AG04450 (cell line): ENCODE measurements around the gene GJA1. TPM values are rescaled to one million over a fixed set of nuclear protein-coding genes. Genes with fewer than 3 reads are reported as not detected.
"Not testable (repeated sequence)": the region's sequence is repeated elsewhere in the genome, so short reads cannot be mapped to it uniquely, and the experiment has no call there.

Experiments used
- CTCF ChIA-PET: fragments of 300-600, 350-600 bp; formaldehyde crosslinking; extraction: SDS; loops from one replicate; lab custom pipeline; 2022; ENCODE audit warnings: antibody characterized with exemption, inconsistent platforms; lab: Charles Lee
- POLR2A ChIA-PET: fragments of 350-600 bp; formaldehyde crosslinking; extraction: SDS; loops from one replicate; lab custom pipeline; 2021; ENCODE audit warnings: antibody characterized with exemption, inconsistent platforms; lab: Yijun Ruan, JAX
- DNase-seq: peaks from one replicate; pipeline ENCODE4 v3.0.0-alpha.2; 2011; ENCODE audit warnings: low read depth, low spot score
- H3K27ac ChIP-seq: one replicate; pipeline ENCODE4 v1.5.1; 2012; ENCODE audit warnings: low read depth, low read length, control low read depth
- H3K27me3 ChIP-seq: one replicate; pipeline ENCODE4 v1.6.0; 2012; ENCODE audit warnings: low read length; ENCODE audit not compliant: control insufficient read depth, insufficient read depth
- H3K4me3 ChIP-seq: 2 replicates; pipeline ENCODE4 v1.5.1; 2011; ENCODE audit warnings: mild to moderate bottlenecking, low read depth, low read length, control low read depth
- H3K9me3 ChIP-seq: 2 replicates; pipeline ENCODE4 v1.5.1; 2012; ENCODE audit warnings: low read length; ENCODE audit not compliant: control insufficient read depth, insufficient read depth
- polyA plus RNA-seq: library from polyadenylated mRNA; depleted of rRNA; stranded (reverse); fragments of >200 nt; gene quantifications from 2 replicates; pipeline ENCODE4 v1.2.3, GENCODE V29; 2011
- TF ChIP-seq, protein P1 (sequence below): IDR thresholded peaks from 2 replicates; pipeline ENCODE4 v1.5.1; 2011; ENCODE audit warnings: low read depth, low read length, control low read depth, inconsistent platforms

Gene GJA1
- polyA plus RNA-seq, 1 experiment: 323 TPM

DNA sequence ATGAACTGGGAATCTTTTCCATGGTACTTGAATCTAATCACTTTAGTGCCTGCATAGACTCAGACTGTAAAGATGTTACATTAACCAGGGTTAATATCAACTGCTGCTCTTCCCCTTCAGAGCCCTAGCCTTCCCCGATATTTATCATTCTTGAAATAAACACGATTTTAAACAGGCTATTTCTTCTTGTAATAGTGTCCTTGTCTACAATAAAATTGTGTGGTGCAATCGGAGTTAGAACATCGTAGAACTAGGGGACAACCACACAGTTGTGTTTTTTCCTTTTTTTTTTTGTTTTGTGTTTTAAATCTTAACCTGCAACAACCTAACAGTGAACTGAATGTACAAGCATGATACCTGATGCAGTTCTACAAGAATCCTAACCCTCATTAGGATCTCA lies 4.5 kb downstream of the GJA1 start:
- CTCF ChIA-PET: interaction anchor here (0.7 to 10.1 kb wide), 5 partner anchors 15 to 460 kb away, joined by 3 to 83 read pairs (median 4); no protein-coding TSS in a partner anchor
- DNase-seq: no peak

GRCh38 chr6:121441477-121441876 lies 6.0 kb downstream of the GJA1 start:
- no peak overlapping the region for H3K4me3 ChIP-seq
- no peaks in the 10 kb centered on the region; the same call in 1 of the 2 replicates for H3K9me3 ChIP-seq
- no peak overlapping the region for H3K27ac ChIP-seq
- no peak for DNase-seq
- POLR2A ChIA-PET: no interaction called here
- CTCF ChIA-PET: interaction anchor here (10.1 kb wide), 1 partner anchor 408 kb away, joined by 83 read pairs; no protein-coding TSS in a partner anchor
- TF ChIP-seq, protein P1, sequence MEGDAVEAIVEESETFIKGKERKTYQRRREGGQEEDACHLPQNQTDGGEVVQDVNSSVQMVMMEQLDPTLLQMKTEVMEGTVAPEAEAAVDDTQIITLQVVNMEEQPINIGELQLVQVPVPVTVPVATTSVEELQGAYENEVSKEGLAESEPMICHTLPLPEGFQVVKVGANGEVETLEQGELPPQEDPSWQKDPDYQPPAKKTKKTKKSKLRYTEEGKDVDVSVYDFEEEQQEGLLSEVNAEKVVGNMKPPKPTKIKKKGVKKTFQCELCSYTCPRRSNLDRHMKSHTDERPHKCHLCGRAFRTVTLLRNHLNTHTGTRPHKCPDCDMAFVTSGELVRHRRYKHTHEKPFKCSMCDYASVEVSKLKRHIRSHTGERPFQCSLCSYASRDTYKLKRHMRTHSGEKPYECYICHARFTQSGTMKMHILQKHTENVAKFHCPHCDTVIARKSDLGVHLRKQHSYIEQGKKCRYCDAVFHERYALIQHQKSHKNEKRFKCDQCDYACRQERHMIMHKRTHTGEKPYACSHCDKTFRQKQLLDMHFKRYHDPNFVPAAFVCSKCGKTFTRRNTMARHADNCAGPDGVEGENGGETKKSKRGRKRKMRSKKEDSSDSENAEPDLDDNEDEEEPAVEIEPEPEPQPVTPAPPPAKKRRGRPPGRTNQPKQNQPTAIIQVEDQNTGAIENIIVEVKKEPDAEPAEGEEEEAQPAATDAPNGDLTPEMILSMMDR: no peak
- H3K27me3 ChIP-seq: no peaks in the 10 kb centered on the region

More for the DNA sequence above, 4.5 kb downstream of the GJA1 start:
- Histone ChIP-seq H3K4me3 (peak overlapping the region; percentile 87), H3K27me3 (no peaks in the 10 kb centered on the region), H3K27ac (no peak overlapping the region), H3K9me3 (no peaks in the 10 kb centered on the region; the same call in 1 of the 2 replicates)
- TF ChIP-seq, protein P1: no peak
- POLR2A ChIA-PET: interaction anchor here (0.7 kb wide), 1 partner anchor 171 kb away, joined by 4 read pairs; no protein-coding TSS in a partner anchor

- no peak overlapping the region for H3K27ac ChIP-seq
- CTCF ChIA-PET: interaction anchor here (10.1 kb wide), 1 partner anchor 407 kb away, joined by 83 read pairs; no protein-coding TSS in a partner anchor
- H3K4me3 ChIP-seq: peak overlapping the region; percentile 23; the same call in 1 of the 2 replicates
- no peaks in the 10 kb centered on the region for H3K27me3 ChIP-seq
- H3K9me3 ChIP-seq: no peaks in the 10 kb centered on the region; the same call in 1 of the 2 replicates
- DNase-seq: no peak
- POLR2A ChIA-PET: no interaction called here
- TF ChIP-seq, protein P1: no peak
Measured at GRCh38 chr6:121442576-121442975, 7.1 kb downstream of the GJA1 start.

DNA sequence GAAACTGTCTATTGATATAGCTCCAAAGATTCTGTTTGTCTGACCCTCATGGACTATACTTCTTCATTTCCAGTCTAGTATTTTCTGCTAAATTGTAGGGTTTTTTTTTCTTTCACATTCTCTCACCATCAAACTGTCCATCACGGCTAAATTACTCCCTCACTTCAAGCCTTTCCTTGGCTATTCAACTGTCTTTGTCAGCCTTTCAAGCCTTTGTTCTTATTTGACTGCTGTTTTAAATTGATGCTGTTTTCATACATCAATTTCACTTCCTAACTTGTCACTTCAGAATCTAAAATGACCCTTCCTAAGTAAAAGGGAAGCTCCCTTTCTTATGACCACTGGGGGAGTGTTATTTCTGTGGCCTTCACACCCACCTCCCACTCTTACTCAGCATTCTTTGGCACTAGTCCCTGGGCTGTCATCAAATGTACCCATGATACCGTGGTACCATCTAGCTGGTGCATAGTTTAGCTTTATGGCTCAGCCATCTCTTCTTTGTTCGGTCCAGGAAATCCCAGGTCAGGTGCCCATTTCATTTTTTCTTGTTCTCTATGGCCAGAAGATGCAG lies 8.6 kb downstream of the GJA1 start:
- CTCF ChIA-PET: interaction anchor here (1.0 to 10.1 kb wide), 4 partner anchors 14 to 740 kb away, joined by 3 to 83 read pairs (median 6); no protein-coding TSS in a partner anchor
- TF ChIP-seq, protein P1: no peak
- Histone ChIP-seq H3K9me3 (no peaks in the 10 kb centered on the region; the same call in 1 of the 2 replicates), H3K4me3 (no peak overlapping the region), H3K27ac (no peak overlapping the region), H3K27me3 (no peaks in the 10 kb centered on the region)
- no peak for DNase-seq
- POLR2A ChIA-PET: no interaction called here

DNA sequence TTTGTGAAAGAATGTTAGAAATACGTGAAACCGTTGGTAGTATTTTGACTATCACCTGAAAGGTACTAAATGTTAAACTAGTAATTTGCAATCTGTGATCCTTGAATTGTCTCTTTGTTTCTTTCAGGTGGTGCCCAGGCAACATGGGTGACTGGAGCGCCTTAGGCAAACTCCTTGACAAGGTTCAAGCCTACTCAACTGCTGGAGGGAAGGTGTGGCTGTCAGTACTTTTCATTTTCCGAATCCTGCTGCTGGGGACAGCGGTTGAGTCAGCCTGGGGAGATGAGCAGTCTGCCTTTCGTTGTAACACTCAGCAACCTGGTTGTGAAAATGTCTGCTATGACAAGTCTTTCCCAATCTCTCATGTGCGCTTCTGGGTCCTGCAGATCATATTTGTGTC lies 11.3 kb downstream of the GJA1 start:
- CTCF ChIA-PET, H3K4me3 ChIP-seq, POLR2A ChIA-PET, H3K27me3 ChIP-seq, H3K27ac ChIP-seq, DNase-seq, H3K9me3 ChIP-seq: not testable (repeated sequence)

- H3K27me3 ChIP-seq, H3K9me3 ChIP-seq, H3K4me3 ChIP-seq, POLR2A ChIA-PET, DNase-seq, CTCF ChIA-PET: not testable (repeated sequence)
- H3K27ac ChIP-seq: peak overlapping the region; percentile 31
Measured at GRCh38 chr6:121447746-121448145, 12.3 kb downstream of the GJA1 start.

DNA sequence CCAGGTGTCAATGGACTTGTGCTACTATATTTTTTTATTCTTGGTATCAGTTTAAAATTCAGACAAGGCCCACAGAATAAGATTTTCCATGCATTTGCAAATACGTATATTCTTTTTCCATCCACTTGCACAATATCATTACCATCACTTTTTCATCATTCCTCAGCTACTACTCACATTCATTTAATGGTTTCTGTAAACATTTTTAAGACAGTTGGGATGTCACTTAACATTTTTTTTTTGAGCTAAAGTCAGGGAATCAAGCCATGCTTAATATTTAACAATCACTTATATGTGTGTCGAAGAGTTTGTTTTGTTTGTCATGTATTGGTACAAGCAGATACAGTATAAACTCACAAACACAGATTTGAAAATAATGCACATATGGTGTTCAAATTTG lies 13.1 kb downstream of the GJA1 start:
- H3K9me3 ChIP-seq, POLR2A ChIA-PET, DNase-seq, H3K27ac ChIP-seq, H3K27me3 ChIP-seq, H3K4me3 ChIP-seq, CTCF ChIA-PET: not testable (repeated sequence)
